Left lung (tissue), 10 donors: Measurements from ENCODE around the gene FHOD3. TPM values are rescaled to one million over a fixed set of nuclear protein-coding genes. Genes with fewer than 3 reads are reported as not detected.

ENCODE experiments used
- ATAC-seq: fragments of 200-7000 bp; cut with Tn5 transposase; one replicate; pipeline ENCODE4 v1.9.1; 2020; ENCODE audit warnings: moderate library complexity
- DNase-seq, 4 donors: peaks; one replicate each; pipeline ENCODE4 v3.0.0-alpha.2; 2013 to 2020
- H3K27ac ChIP-seq, 2 donors: fragments of 200-600 bp; sonication (generic) in 1 of 2; one replicate each; pipeline versions ENCODE4 v1.5.0 to v1.8.0; 2020 to 2021
- H3K27me3 ChIP-seq, 2 donors: fragments of 200-600 bp; sonication (generic) in 1 of 2; one replicate each; pipeline versions ENCODE4 v1.5.0 to v1.8.0; 2020 to 2021
- H3K36me3 ChIP-seq, 2 donors: fragments of 200-600 bp; sonication (generic) in 1 of 2; one replicate each; pipeline versions ENCODE4 v1.5.0 to v1.8.0; 2020 to 2021
- H3K4me1 ChIP-seq, 2 donors: fragments of 200-600 bp; one replicate each; pipeline ENCODE4 v1.8.0; 2021
- H3K4me3 ChIP-seq, 2 donors: fragments of 200-600 bp; sonication (generic) in 1 of 2; one replicate each; pipeline versions ENCODE4 v1.5.0 to v1.8.0; 2020 to 2021; ENCODE audit warnings: mild to moderate bottlenecking in 1 of 2
- H3K9me3 ChIP-seq, 2 donors: fragments of 200-600 bp; sonication (generic) in 1 of 2; one replicate each; pipeline versions ENCODE4 v1.5.0 to v1.8.0; 2020 to 2021
- CTCF ChIP-seq, 2 donors: fragments of 200-600 bp; sonication (generic) in 1 of 2; IDR thresholded peaks; one replicate each; pipeline versions ENCODE4 v1.5.0 to v1.8.0; 2021; ENCODE audit warnings: antibody characterized with exemption in 2 of 2
- intact Hi-C, 2 donors: fragments of 100-400 bp; cut with DNase I; formaldehyde crosslinking; loops; one replicate each; pipeline versions ENCODE4 v1.11.2 to v1.14.2; 2022
- polyA plus RNA-seq, 6 donors: library from polyadenylated mRNA; unstranded; fragments of 120-200 nt; gene quantifications; one replicate each; pipeline ENCODE4 v1.2.1, GENCODE V29; 2013; ENCODE audit not compliant: insufficient read length in 6 of 6
- total RNA-seq, 2 donors: library from RNA; stranded (reverse); fragmentation: NEBNext Ultra II Directional; extraction: Animal tissue kit (Norgen Biotek cat#: 25700); gene quantifications; one replicate each; pipeline ENCODE4 v1.2.1, GENCODE V29; 2021
- donor health status: DM: no; HTN: yes; CAD: no.
- donor health status: DM: no; HTN: no; CAD: no.

Gene FHOD3
- total and polyA plus RNA-seq, 8 donors: 0.55 to 2.9 (median 1.5) TPM

GRCh38 chr18:36323421-36323820 is 25.9 kb downstream of the FHOD3 start:
- no peak for ATAC-seq
- DNase-seq: no peak
- Histone ChIP-seq H3K9me3 (peaks cover 0 to 8% of the 10 kb centered on the region in 2 donors), H3K27ac (no peak overlapping the region), H3K27me3 (no peaks in the 10 kb centered on the region), H3K4me3 (no peak overlapping the region), H3K36me3 (no peaks in the 10 kb centered on the region), H3K4me1 (no peaks in the 10 kb centered on the region)
- no peak for TF ChIP-seq CTCF (IDR thresholded peaks at IDR 0.05)
- intact Hi-C loops: no loop called here

GRCh38 chr18:36325846-36326245 is 28.3 kb downstream of the FHOD3 start:
- intact Hi-C loops: no loop called here
- Histone ChIP-seq H3K4me1 (no peaks in the 10 kb centered on the region), H3K4me3 (no peak overlapping the region), H3K27ac (no peak overlapping the region), H3K36me3 (no peaks in the 10 kb centered on the region), H3K27me3 (no peaks in the 10 kb centered on the region), H3K9me3 (no peaks in the 10 kb centered on the region)
- ATAC-seq: no peak
- no peak for TF ChIP-seq CTCF (IDR thresholded peaks at IDR 0.05)
- DNase-seq: no peak

GRCh38 chr18:36326771-36327170 is 29.3 kb downstream of the FHOD3 start:
- no peak overlapping the region for H3K27ac ChIP-seq
- ATAC-seq (no peak), DNase-seq (no peak)
- H3K4me1 ChIP-seq: no peaks in the 10 kb centered on the region
- no peak overlapping the region for H3K4me3 ChIP-seq
- H3K36me3 ChIP-seq: no peaks in the 10 kb centered on the region
- no peaks in the 10 kb centered on the region for H3K27me3 ChIP-seq
- no peak for TF ChIP-seq CTCF (IDR thresholded peaks at IDR 0.05)
- H3K9me3 ChIP-seq: no peaks in the 10 kb centered on the region
- intact Hi-C loops: no loop called here

- Histone ChIP-seq H3K4me1 (no peaks in the 10 kb centered on the region), H3K27me3 (no peaks in the 10 kb centered on the region), H3K9me3 (no peaks in the 10 kb centered on the region), H3K36me3 (no peaks in the 10 kb centered on the region), H3K4me3 (no peak overlapping the region), H3K27ac (no peak overlapping the region)
- ATAC-seq (no peak), DNase-seq (no peak)
- intact Hi-C loops: no loop called here
- no peak for TF ChIP-seq CTCF (IDR thresholded peaks at IDR 0.05)
Measured at GRCh38 chr18:36327352-36328316, 30.1 kb downstream of the FHOD3 start.

GRCh38 chr18:36328385-36328858 is 30.9 kb downstream of the FHOD3 start:
- H3K27me3 ChIP-seq: no peaks in the 10 kb centered on the region
- TF ChIP-seq CTCF (IDR thresholded peaks at IDR 0.05): no peak
- no peak overlapping the region for H3K4me3 ChIP-seq
- no peak for ATAC-seq
- no peaks in the 10 kb centered on the region for H3K9me3 ChIP-seq
- DNase-seq: no peak
- intact Hi-C loops: no loop called here
- no peaks in the 10 kb centered on the region for H3K36me3 ChIP-seq
- H3K4me1 ChIP-seq: no peaks in the 10 kb centered on the region
- H3K27ac ChIP-seq: no peak overlapping the region
